GM18907 (cell line): ENCODE data around the gene SCN3A.

ENCODE experiments used
- ATAC-seq: cut with Tn5 transposase; IDR thresholded peaks from one replicate; pipeline ENCODE4 v1.9.1; 2021; ENCODE audit warnings: mild to moderate bottlenecking, moderate library complexity; ENCODE audit not compliant: unreplicated experiment

SCN3A gene

GRCh38 chr2:165113414-165113813, 90.4 kb downstream of the SCN3A start:
- ATAC-seq: no peak

GRCh38 chr2:165112789-165113188, 91.1 kb downstream of the SCN3A start:
- no peak for ATAC-seq

- no peak for ATAC-seq
Observed at GRCh38 chr2:165112133-165112573, 91.7 kb downstream of the SCN3A start.

GRCh38 chr2:165110394-165110793, 93.5 kb downstream of the SCN3A start:
- ATAC-seq: no peak

GRCh38 chr2:165109915-165110314, 93.9 kb downstream of the SCN3A start:
- ATAC-seq: no peak

- ATAC-seq: no peak
Observed at GRCh38 chr2:165105926-165106325, 97.9 kb downstream of the SCN3A start.

- ATAC-seq: no peak
Observed at GRCh38 chr2:165087933-165088901, 115.6 kb downstream of the SCN3A start.

GRCh38 chr2:165086337-165086736, 117.5 kb downstream of the SCN3A start:
- ATAC-seq: no peak

GRCh38 chr2:165083326-165083725, 120.5 kb downstream of the SCN3A start:
- ATAC-seq: no peak

- no peak for ATAC-seq
Observed at GRCh38 chr2:165082479-165082878, 121.4 kb downstream of the SCN3A start.

- ATAC-seq: no peak
Observed at GRCh38 chr2:165081276-165081675, 122.6 kb downstream of the SCN3A start.

- ATAC-seq: no peak
Observed at GRCh38 chr2:165079432-165079831, 124.4 kb downstream of the SCN3A start.

GRCh38 chr2:165078913-165079312, 124.9 kb downstream of the SCN3A start:
- ATAC-seq: no peak

GRCh38 chr2:165074884-165075283, 129.0 kb downstream of the SCN3A start:
- ATAC-seq: no peak

- no peak for ATAC-seq
Observed at GRCh38 chr2:165074323-165074722, 129.5 kb downstream of the SCN3A start.

GRCh38 chr2:165070076-165070475, 133.8 kb downstream of the SCN3A start:
- no peak for ATAC-seq

- no peak for ATAC-seq
Observed at GRCh38 chr2:165069151-165069550, 134.7 kb downstream of the SCN3A start.

- ATAC-seq: no peak
Observed at GRCh38 chr2:165068487-165068757, 135.4 kb downstream of the SCN3A start.

GRCh38 chr2:165067643-165068486, 136.0 kb downstream of the SCN3A start:
- no peak for ATAC-seq

GRCh38 chr2:165064743-165065142, 139.1 kb downstream of the SCN3A start:
- no peak for ATAC-seq

GRCh38 chr2:165060411-165060810, 143.4 kb downstream of the SCN3A start:
- ATAC-seq: no peak
